A549 (cell line): ENCODE measurements around the gene CLEC16A. TPM values are rescaled to one million over a fixed set of nuclear protein-coding genes. Genes with fewer than 3 reads are reported as not detected.

Experiments
- ATAC-seq, 2 experiments: fragments of 200-7000 bp in 1 of 2; fragments of >200 bp in 1 of 2; cut with Nextera tagmentation in 1 of 2; cut with Tn5 transposase in 1 of 2; 3 replicates each; pipeline versions ENCODE4 v1.8.0 to v1.9.1; 2018 to 2020; ENCODE audit warnings: mild to moderate bottlenecking in 1 of 2, moderate library complexity in 1 of 2
- CTCF ChIA-PET: fragments of 300-600 bp; sonication (Branson Sonifier 250); formaldehyde crosslinking; extraction: SDS; loops from one replicate; lab custom pipeline; 2021; ENCODE audit warnings: antibody characterized with exemption, inconsistent platforms; lab: Yijun Ruan, JAX
- POLR2A ChIA-PET: fragments of 350-600 bp; formaldehyde crosslinking; extraction: SDS; loops from one replicate; lab custom pipeline; 2021; ENCODE audit warnings: antibody characterized with exemption, inconsistent platforms; lab: Yijun Ruan, JAX
- DNase-seq, 2 experiments: peaks; one replicate each; pipeline versions ENCODE4 v3.0.0 to v3.0.0-alpha.2; 2011 to 2016; ENCODE audit warnings: low read depth in 1 of 2, low spot score in 1 of 2
- FAIRE-seq: peaks from 2 replicates; lab custom pipeline; 2011; peaks lifted over from hg19 to GRCh38; lab: Jason Lieb, UNC
- H3K27ac ChIP-seq, 2 experiments: fragments of >200 bp; sonication (Bioruptor Twin); formaldehyde crosslinking; 3 replicates each; pipeline ENCODE4 v1.5.1; 2016 to 2017
- H3K4me1 ChIP-seq: fragments of >200 bp; sonication (Bioruptor Twin); formaldehyde crosslinking; 3 replicates; pipeline ENCODE4 v1.6.1; 2016
- H3K4me2 ChIP-seq: fragments of >200 bp; sonication (Bioruptor Twin); formaldehyde crosslinking; 3 replicates; pipeline ENCODE4 v1.6.1; 2016
- H3K4me3 ChIP-seq: fragments of >200 bp; sonication (Bioruptor Twin); formaldehyde crosslinking; 3 replicates; pipeline ENCODE4 v1.5.1; 2016
- H3K9me3 ChIP-seq: fragments of >200 bp; sonication (Bioruptor Twin); formaldehyde crosslinking; 3 replicates; pipeline ENCODE4 v1.6.1; 2016
- CBX2 ChIP-seq: fragments of 200-600 bp; sonication (generic); IDR thresholded peaks from 2 replicates; pipeline ENCODE4 v1.6.1; 2016; ENCODE audit warnings: low read depth, mild to moderate bottlenecking, borderline replicate concordance
- CHD4 ChIP-seq: fragments of 200-600 bp; sonication (generic); IDR thresholded peaks from 2 replicates; pipeline ENCODE4 v1.6.1; 2016; ENCODE audit warnings: antibody characterized with exemption, mild to moderate bottlenecking, borderline replicate concordance
- EHF ChIP-seq: fragments of 250-450 bp; sonication (Bioruptor Pico); IDR thresholded peaks from 2 replicates; pipeline ENCODE4 v1.5.0; 2020; ENCODE audit warnings: mild to moderate bottlenecking
- EP300 ChIP-seq, 2 experiments: fragments of >200 bp; sonication (Bioruptor Twin); formaldehyde crosslinking; IDR thresholded peaks; 2 replicates in 1 of 2; 3 replicates in 1 of 2; pipeline ENCODE4 v1.6.1; 2016 to 2017
- GATA3 ChIP-seq: IDR thresholded peaks from 2 replicates; pipeline ENCODE4 v1.6.1; 2012; ENCODE audit warnings: borderline replicate concordance
- HDAC2 ChIP-seq: fragments of 200-600 bp; sonication (generic); IDR thresholded peaks from 2 replicates; pipeline ENCODE4 v1.6.1; 2016
- HOXA7 ChIP-seq: fragments of 250-450 bp; sonication (Bioruptor Pico); IDR thresholded peaks from 2 replicates; pipeline ENCODE4 v1.5.0; 2020; ENCODE audit warnings: mild to moderate bottlenecking, moderate library complexity
- JUN ChIP-seq, 2 experiments: fragments of >200 bp; sonication (Bioruptor Twin); formaldehyde crosslinking; IDR thresholded peaks; 2 replicates in 1 of 2; 3 replicates in 1 of 2; pipeline ENCODE4 v1.6.1; 2016 to 2017
- JUNB ChIP-seq: fragments of >200 bp; sonication (Bioruptor Twin); formaldehyde crosslinking; IDR thresholded peaks from 2 replicates; pipeline ENCODE4 v1.6.1; 2016
- KDM1A ChIP-seq: fragments of 200-600 bp; sonication (generic); IDR thresholded peaks from 2 replicates; pipeline ENCODE4 v1.6.1; 2016; ENCODE audit warnings: low read depth, mild to moderate bottlenecking
- PHF8 ChIP-seq: fragments of 200-600 bp; sonication (generic); IDR thresholded peaks from 2 replicates; pipeline ENCODE4 v1.6.1; 2016; ENCODE audit warnings: low read depth, mild to moderate bottlenecking, antibody characterized with exemption, moderate library complexity, borderline replicate concordance
- POLR2A ChIP-seq: IDR thresholded peaks from 2 replicates; pipeline ENCODE4 v1.6.1; 2012; ENCODE audit warnings: mild to moderate bottlenecking, low read length
- RNF2 ChIP-seq: fragments of 200-600 bp; sonication (generic); IDR thresholded peaks from 2 replicates; pipeline ENCODE4 v1.6.1; 2016; ENCODE audit warnings: low read depth, mild to moderate bottlenecking, antibody characterized with exemption, moderate library complexity, borderline replicate concordance
- SMC3 ChIP-seq: fragments of >200 bp; sonication (Bioruptor Twin); formaldehyde crosslinking; IDR thresholded peaks from 3 replicates; pipeline ENCODE4 v1.6.1; 2018; ENCODE audit warnings: inconsistent platforms
- SREBF2 ChIP-seq: fragments of 450-650 bp; IDR thresholded peaks from 2 replicates; pipeline ENCODE4 v1.6.1; 2014; ENCODE audit warnings: mild to moderate bottlenecking, moderate library complexity
- TP53 ChIP-seq: fragments of 250-450 bp; sonication (Bioruptor Pico); IDR thresholded peaks from 2 replicates; pipeline ENCODE4 v1.5.0; 2021; ENCODE audit warnings: mild to moderate bottlenecking, moderate library complexity
- ZFP36 ChIP-seq: fragments of 450-650 bp; IDR thresholded peaks from 2 replicates; pipeline ENCODE4 v1.6.1; 2014; ENCODE audit warnings: borderline replicate concordance; ENCODE audit not compliant: partially characterized antibody
- ZNF302 ChIP-seq: fragments of 250-450 bp; sonication (Bioruptor Pico); IDR thresholded peaks from 2 replicates; pipeline ENCODE4 v1.9.0; 2021; ENCODE audit warnings: inconsistent platforms, mild to moderate bottlenecking, moderate library complexity
- WGBS: methylation state at CpG from one replicate; pipeline ENCODE4 v1.1.6; 2017; ENCODE audit errors: missing lambda C conversion rate; 5-methylcytosine and 5-hydroxymethylcytosine counted together
- polyA plus RNA-seq, 4 experiments: library from polyadenylated mRNA; depleted of rRNA in 3 of 4; stranded (reverse); fragments of >200 nt; fragmentation: RNase III in 1 of 4; extraction: RNeasy Plus Mini Kit Qiagen cat#74134 plus additional on column Dnase treatment in 1 of 4; gene quantifications; 2 replicates in 3 of 4; 3 replicates in 1 of 4; pipeline ENCODE4 v1.2.3, GENCODE V29; 2011 to 2017
- TF ChIP-seq, protein P1 (sequence below): IDR thresholded peaks from 2 replicates; pipeline ENCODE4 v1.6.1; 2012; ENCODE audit warnings: low read depth, borderline replicate concordance
- TF ChIP-seq, protein P2 (sequence below): fragments of 250-450 bp; sonication (Bioruptor Pico); IDR thresholded peaks from 2 replicates; pipeline ENCODE4 v1.5.0; 2021; ENCODE audit warnings: mild to moderate bottlenecking, moderate library complexity, borderline replicate concordance
- TF ChIP-seq, protein P3 (sequence below): fragments of >200 bp; sonication (Bioruptor Twin); formaldehyde crosslinking; IDR thresholded peaks from 3 replicates; pipeline ENCODE4 v1.6.1; 2016
- TF ChIP-seq, protein P4 (sequence below): fragments of 150-350 bp; IDR thresholded peaks from 2 replicates; pipeline ENCODE4 v1.6.1; 2014; ENCODE audit warnings: low read depth, mild to moderate bottlenecking, low read length

CLEC16A gene
- polyA plus RNA-seq, 2 of the 4 experiments (the other 2 are of a cell fraction): 8.3 to 10.4 TPM

DNA sequence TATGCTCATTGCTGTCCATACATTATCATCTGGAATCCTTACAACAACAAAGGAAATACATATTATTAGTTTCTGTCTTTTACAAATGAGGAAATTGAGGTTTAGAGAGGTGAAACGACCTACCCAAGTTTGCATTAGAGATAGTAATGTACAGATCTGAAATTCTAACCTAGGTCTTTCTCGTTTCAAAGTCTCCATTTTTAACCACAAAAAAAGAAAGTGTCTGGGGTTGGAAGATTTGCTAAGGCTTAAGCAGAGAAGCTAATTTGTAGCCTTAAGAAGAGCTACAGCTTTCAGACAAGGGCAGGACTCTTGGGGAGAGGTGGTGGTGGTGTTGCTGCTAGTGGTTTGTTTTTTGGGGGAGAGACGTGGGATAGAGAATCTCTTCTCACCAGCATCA is 48.2 kb upstream of the CLEC16A start:
- ChIA-PET CTCF (interaction anchor here (1.5 kb wide), 1 partner anchor 12 kb away, joined by 3 read pairs; no protein-coding TSS in a partner anchor), POLR2A (no interaction called here)
- Histone ChIP-seq H3K4me1 (no peaks in the 10 kb centered on the region), H3K9me3 (no peaks in the 10 kb centered on the region), H3K27ac (no peak overlapping the region), H3K4me2 (no peak overlapping the region), H3K4me3 (no peak overlapping the region)
- WGBS: under 1% methylated on average over 3 of the region's 3 CpGs
- FAIRE-seq (no peak), ATAC-seq (no peak), DNase-seq (no peak)
- TF ChIP-seq GATA3 (no peak), RNF2 (no peak), TP53 (no peak), ZNF302 (CRISPR knock-in tag) (no peak), EP300 (IDR thresholded peaks at IDR 0.05) (no peak)
- TF ChIP-seq, protein P1, sequence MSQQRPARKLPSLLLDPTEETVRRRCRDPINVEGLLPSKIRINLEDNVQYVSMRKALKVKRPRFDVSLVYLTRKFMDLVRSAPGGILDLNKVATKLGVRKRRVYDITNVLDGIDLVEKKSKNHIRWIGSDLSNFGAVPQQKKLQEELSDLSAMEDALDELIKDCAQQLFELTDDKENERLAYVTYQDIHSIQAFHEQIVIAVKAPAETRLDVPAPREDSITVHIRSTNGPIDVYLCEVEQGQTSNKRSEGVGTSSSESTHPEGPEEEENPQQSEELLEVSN: no peak

DNA sequence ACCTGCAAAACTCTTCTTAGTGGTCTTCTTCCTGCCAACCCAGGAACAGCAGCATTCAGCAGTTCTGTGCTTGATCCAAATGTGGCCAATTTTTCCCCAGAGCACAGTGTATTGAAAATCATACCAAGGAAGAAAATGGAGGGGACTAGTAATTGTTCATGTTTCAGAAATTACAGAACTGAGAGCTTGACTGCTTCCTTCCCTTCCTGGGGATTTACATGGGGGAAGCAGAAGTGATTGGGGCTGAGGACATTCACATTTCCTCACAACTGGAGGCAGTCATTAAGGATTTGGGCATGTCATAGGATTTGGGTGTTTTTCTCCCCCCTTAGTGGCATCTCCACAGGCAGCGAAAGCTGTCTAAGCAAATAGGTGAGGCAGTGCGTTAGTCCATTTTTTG is 47.6 kb upstream of the CLEC16A start:
- no peak for ATAC-seq
- ChIA-PET CTCF (interaction anchor here (1.0 kb wide), 1 partner anchor 10 kb away, joined by 3 read pairs; no protein-coding TSS in a partner anchor), POLR2A (no interaction called here)
- H3K4me1 ChIP-seq: no peaks in the 10 kb centered on the region
- 17% methylated on average over 2 of the region's 2 CpGs for WGBS
- FAIRE-seq: no peak
- DNase-seq: no peak
- H3K4me3 ChIP-seq: no peak overlapping the region
- no peak overlapping the region for H3K27ac ChIP-seq
- H3K9me3 ChIP-seq: no peaks in the 10 kb centered on the region
- no peak for TF ChIP-seq KDM1A
- no peak for TF ChIP-seq EHF (CRISPR knock-in tag)
- no peak for TF ChIP-seq ZFP36
- H3K4me2 ChIP-seq: no peak overlapping the region

DNA sequence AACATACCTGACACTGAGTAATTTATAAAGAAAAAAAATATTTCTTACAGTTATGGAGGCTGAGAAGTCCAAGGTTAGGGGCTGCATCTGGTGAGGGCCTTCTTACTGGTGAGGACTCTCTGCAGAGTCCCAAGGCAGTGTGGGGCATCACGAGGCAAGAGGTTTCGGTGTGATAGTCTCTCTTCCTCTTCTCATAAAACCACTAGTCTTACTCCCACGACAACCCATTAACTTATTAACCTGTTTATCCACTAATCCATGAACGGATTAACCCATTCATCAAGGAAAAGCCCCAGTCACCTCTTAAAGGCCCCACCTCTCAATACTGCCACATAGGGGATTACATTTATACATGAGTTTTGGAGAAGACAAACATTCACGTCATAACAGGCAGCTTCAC is 47.2 kb upstream of the CLEC16A start:
- Histone ChIP-seq H3K9me3 (no peaks in the 10 kb centered on the region; the same call in 2 of the 3 replicates), H3K27ac (no peak overlapping the region), H3K4me2 (no peak overlapping the region), H3K4me1 (no peaks in the 10 kb centered on the region), H3K4me3 (no peak overlapping the region)
- ChIA-PET POLR2A (no interaction called here), CTCF (interaction anchor here (1.0 kb wide), 1 partner anchor 10 kb away, joined by 3 read pairs; no protein-coding TSS in a partner anchor)
- TF ChIP-seq SREBF2 (no peak), EHF (CRISPR knock-in tag) (no peak), HOXA7 (CRISPR knock-in tag) (no peak), POLR2A (no peak), SMC3 (no peak), PHF8 (no peak), CHD4 (no peak)
- TF ChIP-seq, protein P2, sequence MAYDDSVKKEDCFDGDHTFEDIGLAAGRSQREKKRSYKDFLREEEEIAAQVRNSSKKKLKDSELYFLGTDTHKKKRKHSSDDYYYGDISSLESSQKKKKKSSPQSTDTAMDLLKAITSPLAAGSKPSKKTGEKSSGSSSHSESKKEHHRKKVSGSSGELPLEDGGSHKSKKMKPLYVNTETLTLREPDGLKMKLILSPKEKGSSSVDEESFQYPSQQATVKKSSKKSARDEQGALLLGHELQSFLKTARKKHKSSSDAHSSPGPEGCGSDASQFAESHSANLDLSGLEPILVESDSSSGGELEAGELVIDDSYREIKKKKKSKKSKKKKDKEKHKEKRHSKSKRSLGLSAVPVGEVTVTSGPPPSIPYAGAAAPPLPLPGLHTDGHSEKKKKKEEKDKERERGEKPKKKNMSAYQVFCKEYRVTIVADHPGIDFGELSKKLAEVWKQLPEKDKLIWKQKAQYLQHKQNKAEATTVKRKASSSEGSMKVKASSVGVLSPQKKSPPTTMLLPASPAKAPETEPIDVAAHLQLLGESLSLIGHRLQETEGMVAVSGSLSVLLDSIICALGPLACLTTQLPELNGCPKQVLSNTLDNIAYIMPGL (CRISPR knock-in tag): no peak
- TF ChIP-seq, protein P3, sequence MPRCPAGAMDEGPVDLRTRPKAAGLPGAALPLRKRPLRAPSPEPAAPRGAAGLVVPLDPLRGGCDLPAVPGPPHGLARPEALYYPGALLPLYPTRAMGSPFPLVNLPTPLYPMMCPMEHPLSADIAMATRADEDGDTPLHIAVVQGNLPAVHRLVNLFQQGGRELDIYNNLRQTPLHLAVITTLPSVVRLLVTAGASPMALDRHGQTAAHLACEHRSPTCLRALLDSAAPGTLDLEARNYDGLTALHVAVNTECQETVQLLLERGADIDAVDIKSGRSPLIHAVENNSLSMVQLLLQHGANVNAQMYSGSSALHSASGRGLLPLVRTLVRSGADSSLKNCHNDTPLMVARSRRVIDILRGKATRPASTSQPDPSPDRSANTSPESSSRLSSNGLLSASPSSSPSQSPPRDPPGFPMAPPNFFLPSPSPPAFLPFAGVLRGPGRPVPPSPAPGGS: no peak
- no peak for ATAC-seq
- FAIRE-seq: no peak
- no peak for DNase-seq
- WGBS: 9% methylated on average over 5 of the region's 5 CpGs

DNA sequence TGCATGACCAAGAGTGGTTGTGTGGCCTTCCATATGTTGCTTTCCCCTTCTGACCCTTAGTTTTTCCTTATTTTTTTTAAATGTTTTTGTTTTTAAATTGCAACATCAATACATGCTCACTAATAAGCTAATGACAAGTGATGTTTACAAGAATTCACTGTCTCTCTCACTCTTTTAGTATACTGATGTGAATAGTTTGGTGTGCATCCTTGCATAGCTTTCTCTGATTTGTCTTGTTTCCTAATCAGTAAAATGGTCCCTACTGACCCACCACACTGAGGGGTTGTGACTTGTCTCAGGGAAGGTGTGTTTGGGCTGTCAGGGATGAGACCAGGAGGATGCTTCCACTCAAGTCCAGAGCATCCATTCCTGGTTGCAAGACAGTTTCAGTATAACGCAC is 41.4 kb upstream of the CLEC16A start:
- Histone ChIP-seq H3K4me1 (no peaks in the 10 kb centered on the region), H3K27ac (no peak overlapping the region), H3K4me3 (no peak overlapping the region), H3K9me3 (peaks cover 8% of the 10 kb centered on the region; the same call in 2 of the 3 replicates), H3K4me2 (no peak overlapping the region)
- no peak for FAIRE-seq
- DNase-seq: no peak
- ChIA-PET CTCF (interaction anchor here (0.5 to 8.8 kb wide), 4 partner anchors 13 to 69 kb away, joined by 3 to 53 read pairs (median 4); no protein-coding TSS in a partner anchor), POLR2A (no interaction called here)
- no peak for ATAC-seq
- WGBS: 50% methylated on average over 1 of the region's 1 CpG
- TF ChIP-seq, protein P2 (CRISPR knock-in tag): no peak
- TF ChIP-seq, protein P3: no peak
- TF ChIP-seq JUNB (no peak), JUN (IDR thresholded peaks at IDR 0.05) (no peak), HDAC2 (no peak), HOXA7 (CRISPR knock-in tag) (no peak), SREBF2 (no peak), CBX2 (no peak)
- TF ChIP-seq, protein P4, sequence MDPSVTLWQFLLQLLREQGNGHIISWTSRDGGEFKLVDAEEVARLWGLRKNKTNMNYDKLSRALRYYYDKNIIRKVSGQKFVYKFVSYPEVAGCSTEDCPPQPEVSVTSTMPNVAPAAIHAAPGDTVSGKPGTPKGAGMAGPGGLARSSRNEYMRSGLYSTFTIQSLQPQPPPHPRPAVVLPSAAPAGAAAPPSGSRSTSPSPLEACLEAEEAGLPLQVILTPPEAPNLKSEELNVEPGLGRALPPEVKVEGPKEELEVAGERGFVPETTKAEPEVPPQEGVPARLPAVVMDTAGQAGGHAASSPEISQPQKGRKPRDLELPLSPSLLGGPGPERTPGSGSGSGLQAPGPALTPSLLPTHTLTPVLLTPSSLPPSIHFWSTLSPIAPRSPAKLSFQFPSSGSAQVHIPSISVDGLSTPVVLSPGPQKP: no peak
